ENCODE data around the gene PATZ1.

DNA sequence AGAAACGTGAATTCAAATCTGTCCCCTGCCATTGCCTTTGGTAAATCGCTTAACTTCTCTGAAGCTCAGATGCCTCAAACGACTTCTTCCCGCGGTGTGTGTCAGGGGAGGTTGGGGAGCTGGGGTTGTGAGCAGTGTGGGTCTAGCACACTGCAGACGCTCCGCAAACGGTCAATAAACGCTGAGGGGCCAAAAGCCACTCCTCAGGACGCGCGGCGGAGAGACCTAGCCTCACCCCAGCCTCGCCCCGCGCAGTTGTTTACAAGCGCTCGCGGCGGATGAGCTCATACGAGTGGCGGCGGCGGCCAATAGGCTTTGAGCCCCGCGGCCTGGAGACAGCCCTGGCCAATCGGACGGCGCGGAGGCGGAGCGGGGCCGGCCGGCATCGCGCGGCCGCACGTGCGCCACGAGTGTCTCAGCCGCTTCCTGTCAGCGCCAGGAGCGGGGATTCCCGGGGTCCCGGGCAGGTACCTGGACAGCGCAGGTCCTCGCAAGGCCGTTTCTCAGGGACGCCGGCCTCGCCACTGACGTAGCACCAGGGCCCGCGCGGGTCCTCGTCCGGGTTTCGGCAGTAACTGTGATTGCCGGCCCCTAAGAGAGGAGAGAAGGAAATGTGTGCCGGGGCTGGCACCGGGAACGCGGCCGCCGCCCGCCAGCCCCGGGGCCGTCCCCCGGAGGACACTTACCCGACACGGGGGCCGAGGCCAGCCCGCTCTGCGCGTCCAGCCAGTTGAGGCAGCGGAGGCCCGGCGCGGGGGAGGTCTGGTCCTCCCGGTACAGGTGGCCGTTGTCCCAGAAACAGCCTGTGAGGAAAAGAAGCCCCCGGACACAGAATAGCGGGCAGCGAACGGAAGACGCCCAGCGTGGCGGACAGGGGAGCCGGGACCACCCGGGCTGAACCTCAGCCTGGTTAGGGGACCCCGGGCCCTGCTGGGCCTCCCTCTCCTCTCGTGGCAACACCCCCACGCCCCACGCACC is 55.4 kb downstream of the PATZ1 start:
- TF ChIP-seq EZH2 (IDR thresholded peaks at IDR 0.05; ENCODE audit: insufficient read depth, poor library complexity, severe bottlenecking) (no peak), EZH2phosphoT487 (IDR thresholded peaks at IDR 0.05; ENCODE audit: insufficient read depth, low read depth) (no peak)
